ENCODE measurements around the gene HOMEZ. TPM values are rescaled to one million over a fixed set of nuclear protein-coding genes. Genes with fewer than 3 reads are reported as not detected.
"Not testable (repeated sequence)": the region's sequence is repeated elsewhere in the genome, so short reads cannot be mapped to it uniquely, and the experiment has no call there.

The HOMEZ gene
- total and polyA plus RNA-seq, 9 donors = 5.9 to 23.7 (median 13.4) TPM

- Histone ChIP-seq H3K36me3 (no peaks in the 10 kb centered on the region), H3K4me1 (ENCODE audit: insufficient read depth) (no peaks in the 10 kb centered on the region), H3K27me3 (no peaks in the 10 kb centered on the region), H3K9me3 (no peaks in the 10 kb centered on the region), H3K4me3 (peak overlapping the region; percentile 96), H3K27ac (peak overlapping the region; percentile 91 to 94)
- WGBS, 3 donors = 26 to 29% (median 27%) methylated on average over 9 of the region's 9 CpGs
- intact Hi-C loops (cut with DNase I) = no loop called here
- TF ChIP-seq POLR2A (IDR thresholded peaks at IDR 0.05) (no peak), CTCF (IDR thresholded peaks at IDR 0.05) (no peak), EP300 (IDR thresholded peaks at IDR 0.05) (no peak)
- DNase-seq = peak in 1 of 5 donors; percentile 33
Measured at GRCh38 chr14:23284654-23285529, 1.0 kb downstream of the HOMEZ start.

GRCh38 chr14:23281247-23281646 is 4.7 kb downstream of the HOMEZ start:
- intact Hi-C loops (cut with DNase I) = no loop called here
- no peak overlapping the region for H3K4me3 ChIP-seq

GRCh38 chr14:23277928-23278327 is 8.0 kb downstream of the HOMEZ start:
- not testable (repeated sequence) for DNase-seq; H3K4me1 ChIP-seq (ENCODE audit: insufficient read depth); H3K27ac ChIP-seq; H3K4me3 ChIP-seq; H3K27me3 ChIP-seq; H3K9me3 ChIP-seq; H3K36me3 ChIP-seq
- 92 to 93% (median 92%) methylated on average over 6 of the region's 6 CpGs for WGBS, 3 donors
- intact Hi-C loops (cut with DNase I) = loop anchor here in 1 of 4 donors (10.0 kb wide), 1 partner anchor 97 kb away; the partner anchor contains the start of genes CMTM5 and IL25

More at GRCh38 chr14:23281247-23281646, 4.7 kb downstream of the HOMEZ start:
- Histone ChIP-seq H3K4me1 (ENCODE audit: insufficient read depth) (no peaks in the 10 kb centered on the region), H3K27ac (no peak overlapping the region), H3K9me3 (no peaks in the 10 kb centered on the region), H3K36me3 (no peaks in the 10 kb centered on the region), H3K27me3 (no peaks in the 10 kb centered on the region)
- WGBS, 3 donors = 89 to 93% (median 92%) methylated on average over 6 of the region's 6 CpGs
- no peak for TF ChIP-seq EP300 (IDR thresholded peaks at IDR 0.05)
- TF ChIP-seq CTCF (IDR thresholded peaks at IDR 0.05) = no peak
- TF ChIP-seq POLR2A (IDR thresholded peaks at IDR 0.05) = no peak
- no peak for DNase-seq

- no peaks in the 10 kb centered on the region for H3K4me1 ChIP-seq (ENCODE audit: insufficient read depth)
- TF ChIP-seq POLR2A (IDR thresholded peaks at IDR 0.05) = no peak
- no peak for TF ChIP-seq CTCF (IDR thresholded peaks at IDR 0.05)
- TF ChIP-seq EP300 (IDR thresholded peaks at IDR 0.05) = no peak
- intact Hi-C loops (cut with DNase I) = loop anchor here in 1 of 4 donors (10.0 kb wide), 1 partner anchor 98 kb away; the partner anchor contains the start of genes CMTM5 and IL25
Measured at GRCh38 chr14:23277189-23277588, 8.7 kb downstream of the HOMEZ start.

GRCh38 chr14:23275412-23275811 is 10.5 kb downstream of the HOMEZ start:
- whole genome bisulfite sequencing, 3 donors = 89 to 94% (median 93%) methylated on average over 2 of the region's 2 CpGs

More at GRCh38 chr14:23277189-23277588, 8.7 kb downstream of the HOMEZ start:
- no peak overlapping the region for H3K27ac ChIP-seq
- no peaks in the 10 kb centered on the region for H3K36me3 ChIP-seq
- H3K4me3 ChIP-seq = no peak overlapping the region
- WGBS, 3 donors = 81 to 85% (median 83%) methylated on average over 3 of the region's 3 CpGs
- no peaks in the 10 kb centered on the region for H3K27me3 ChIP-seq
- no peaks in the 10 kb centered on the region for H3K9me3 ChIP-seq
- DNase-seq = no peak

More at GRCh38 chr14:23275412-23275811, 10.5 kb downstream of the HOMEZ start:
- H3K36me3 ChIP-seq = no peaks in the 10 kb centered on the region
- no peak overlapping the region for H3K4me3 ChIP-seq
- no peaks in the 10 kb centered on the region for H3K4me1 ChIP-seq (ENCODE audit: insufficient read depth)
- intact Hi-C loops (cut with DNase I) = loop anchor here in 1 of 4 donors (10.0 kb wide), 1 partner anchor 99 kb away; the partner anchor contains the start of genes CMTM5 and IL25
- H3K27ac ChIP-seq = no peak overlapping the region
- DNase-seq = no peak
- no peak for TF ChIP-seq POLR2A (IDR thresholded peaks at IDR 0.05)
- TF ChIP-seq EP300 (IDR thresholded peaks at IDR 0.05) = no peak
- no peaks in the 10 kb centered on the region for H3K9me3 ChIP-seq
- H3K27me3 ChIP-seq = no peaks in the 10 kb centered on the region

All from ovary (tissue), 9 donors.